GM15510 (cell line): ENCODE data around the gene KIAA0825.

Source experiments
- POLR2A ChIP-seq: IDR thresholded peaks from 3 replicates; pipeline ENCODE4 v1.6.1; 2011; ENCODE audit warnings: borderline replicate concordance; ENCODE audit not compliant: insufficient read length; ENCODE audit errors: extremely low read depth

Gene KIAA0825

DNA sequence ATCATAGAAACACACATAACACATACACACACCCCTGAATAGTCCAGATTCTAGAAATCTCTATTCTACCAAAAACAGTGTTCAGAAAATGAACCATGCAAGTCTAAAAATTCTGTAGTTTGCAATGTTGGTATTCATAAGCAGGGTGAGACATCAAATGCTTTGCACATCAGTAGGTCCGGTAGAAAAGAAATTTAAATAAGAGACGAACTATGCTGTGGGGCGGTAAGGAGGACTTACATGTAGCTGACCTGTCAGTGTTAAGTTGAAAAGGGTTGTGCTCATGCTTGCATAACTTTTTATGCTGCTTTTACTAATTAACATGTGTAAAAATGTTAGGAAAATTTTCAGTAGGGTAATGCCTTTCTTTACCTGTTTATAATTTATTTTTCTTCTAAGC lies 409.1 kb downstream of the KIAA0825 start:
- TF ChIP-seq POLR2A: no peak

DNA sequence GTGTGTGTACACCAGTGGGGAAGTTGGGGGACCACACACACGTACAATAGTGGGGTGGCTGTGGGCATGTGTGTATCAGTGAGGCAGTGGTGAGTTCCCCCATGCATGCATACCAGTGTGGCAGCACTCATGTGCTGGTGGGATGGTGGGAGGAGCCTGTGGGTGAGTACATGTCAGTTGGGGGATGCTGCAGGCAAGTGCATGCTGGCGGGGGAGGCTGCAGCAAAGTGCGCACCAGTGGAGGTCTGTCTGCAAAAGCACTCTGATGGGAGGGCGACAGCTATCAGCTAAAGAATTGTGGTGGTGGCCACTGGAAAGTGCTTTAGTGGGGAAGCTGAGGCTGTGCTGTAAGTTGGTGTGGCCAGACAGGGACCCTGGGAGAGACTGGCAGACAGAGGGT lies 418.8 kb downstream of the KIAA0825 start:
- no peak for TF ChIP-seq POLR2A

DNA sequence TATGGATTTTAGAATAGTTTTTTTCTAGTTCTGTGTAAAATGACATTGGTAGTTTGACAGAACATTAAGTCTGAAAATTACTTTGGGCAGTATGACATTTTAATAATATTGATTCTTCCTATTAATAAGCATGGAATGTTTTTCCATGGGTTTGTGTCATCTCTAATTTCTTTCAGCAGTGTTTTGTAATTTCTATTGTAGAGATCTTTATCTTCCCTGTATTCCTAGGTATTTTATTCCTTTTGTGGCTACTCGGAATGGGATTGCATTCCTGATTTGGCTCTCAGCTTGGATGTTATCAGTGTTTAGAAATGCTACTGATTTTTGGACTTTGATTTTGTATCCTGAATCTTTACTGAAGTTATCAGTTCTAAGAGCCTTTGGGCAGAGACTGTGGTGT lies 420.4 kb downstream of the KIAA0825 start:
- no peak for TF ChIP-seq POLR2A

DNA sequence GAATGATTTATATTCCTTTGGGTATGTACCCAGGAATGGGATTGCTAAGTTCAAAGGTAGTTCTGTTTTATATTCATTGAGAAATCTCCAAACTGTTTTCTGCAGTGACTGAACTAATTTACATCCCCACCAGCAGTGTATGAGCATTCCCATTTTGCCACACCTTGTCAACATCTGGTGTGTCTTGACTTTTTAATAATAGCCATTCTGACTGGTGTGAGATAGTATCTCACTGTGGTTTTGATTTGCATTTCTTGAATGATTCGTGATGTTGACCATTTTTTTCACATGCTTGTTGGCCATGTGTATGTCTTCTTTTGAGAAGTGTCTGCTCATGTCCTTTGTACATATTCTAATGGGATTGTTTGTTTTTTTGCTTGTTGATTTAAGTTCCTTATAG lies 421.5 kb downstream of the KIAA0825 start:
- no peak for TF ChIP-seq POLR2A

DNA sequence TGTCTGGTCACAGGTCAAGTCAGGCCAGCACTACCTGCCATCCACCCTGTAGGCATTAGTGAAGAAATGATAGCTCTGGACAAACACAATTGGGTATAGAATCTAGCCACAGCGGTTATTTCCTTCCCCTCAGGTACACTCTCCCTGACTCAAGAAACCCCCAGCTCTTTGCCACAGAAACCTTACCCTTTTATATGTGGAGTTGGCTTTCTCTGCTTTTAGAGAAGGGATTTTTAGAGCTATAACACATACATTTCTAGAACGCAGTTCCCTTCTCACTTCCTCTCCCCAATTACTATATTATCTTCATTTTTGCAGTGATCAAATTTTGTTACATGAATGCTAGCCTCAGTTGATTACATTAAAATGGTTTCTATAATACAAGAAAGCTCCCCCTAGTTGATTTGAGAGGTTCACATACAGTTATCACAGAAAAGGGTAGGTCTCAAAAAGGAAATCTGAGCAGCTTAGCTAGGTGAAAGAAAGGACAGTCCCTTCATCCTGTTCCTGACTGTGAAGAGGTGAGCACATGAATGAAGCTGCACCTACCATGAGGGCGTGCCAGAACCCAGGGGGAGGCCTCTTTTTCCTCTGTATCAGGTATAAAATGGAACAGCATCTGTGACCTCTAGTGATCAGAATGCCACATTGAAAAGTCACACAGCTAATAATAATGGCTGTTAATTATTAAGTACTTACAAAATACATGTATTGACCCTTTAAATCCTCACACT lies 425.6 kb downstream of the KIAA0825 start:
- no peak for TF ChIP-seq POLR2A

DNA sequence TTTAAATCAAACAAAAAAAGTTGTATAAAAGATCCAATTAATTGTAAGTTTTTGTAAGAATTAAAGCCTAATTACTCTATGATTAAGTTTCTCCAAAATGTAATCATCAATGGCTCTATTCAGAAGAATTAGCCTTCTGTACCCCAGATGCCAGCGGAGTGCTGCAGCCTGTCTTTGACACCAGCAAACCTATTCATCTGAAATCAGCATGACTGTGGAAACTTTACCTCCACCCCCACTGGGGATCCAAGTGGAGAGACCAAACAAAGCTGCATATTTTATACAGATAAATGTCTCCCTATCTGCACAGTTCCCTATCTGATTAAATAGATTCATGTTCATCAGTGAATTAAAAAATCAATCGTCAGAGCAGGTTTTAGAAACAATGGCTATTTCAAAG lies 426.8 kb downstream of the KIAA0825 start:
- TF ChIP-seq POLR2A: no peak

DNA sequence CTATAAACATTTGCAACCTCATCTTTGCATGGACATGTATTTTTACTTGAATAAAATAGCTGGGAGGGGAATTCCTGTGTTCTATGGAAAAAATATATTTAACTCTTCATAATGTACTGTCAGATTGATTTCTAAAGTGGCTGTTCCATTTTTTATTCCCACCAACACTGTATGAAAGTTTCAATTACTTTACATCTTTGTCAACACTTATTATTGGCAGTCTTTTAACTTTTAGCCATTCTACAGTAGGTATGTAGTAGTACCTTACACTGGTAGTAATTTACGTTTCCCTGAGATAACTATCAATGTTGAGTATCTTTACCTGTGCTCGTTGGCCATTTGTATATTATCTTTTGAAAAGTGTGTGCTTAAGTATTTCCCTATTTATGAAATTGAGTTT lies 429.7 kb downstream of the KIAA0825 start:
- no peak for TF ChIP-seq POLR2A

DNA sequence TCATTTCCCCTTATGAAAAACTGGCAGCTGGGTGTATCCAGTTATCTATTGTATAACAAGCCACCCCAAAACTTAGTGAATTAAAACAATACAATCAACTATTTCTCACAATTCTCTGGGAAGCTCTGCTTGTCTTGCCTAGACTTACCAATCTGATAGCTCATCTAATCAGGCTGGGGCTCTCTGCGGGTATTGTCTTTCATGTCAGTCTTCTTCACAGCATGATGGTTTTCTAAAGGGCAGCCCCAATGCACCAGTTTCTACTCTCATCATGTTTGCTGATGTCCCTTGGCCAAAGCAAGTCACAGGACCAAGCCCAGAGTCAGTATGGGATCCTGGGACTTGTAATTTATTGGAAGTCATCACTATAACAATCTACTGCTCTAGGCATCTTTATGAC lies 433.5 kb downstream of the KIAA0825 start:
- no peak for TF ChIP-seq POLR2A

DNA sequence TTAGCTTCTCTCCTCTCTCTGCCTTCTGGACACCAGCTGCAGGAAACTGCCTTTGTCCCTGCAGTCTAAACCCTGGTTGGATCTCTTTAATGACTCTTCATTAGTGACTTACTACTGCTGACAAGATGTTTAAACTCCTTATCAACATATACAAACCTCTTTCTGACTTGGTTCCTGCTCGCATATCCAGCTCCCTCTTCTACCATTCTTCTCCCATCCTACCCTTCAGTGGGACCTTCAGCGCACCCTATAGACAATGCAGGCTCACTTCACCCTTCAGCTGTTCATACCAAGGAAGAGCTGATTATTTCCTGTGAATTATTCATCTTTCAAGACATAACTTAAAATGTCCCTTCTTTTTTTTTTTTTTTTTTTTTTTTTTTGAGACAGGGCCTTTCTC lies 436.5 kb downstream of the KIAA0825 start:
- TF ChIP-seq POLR2A: no peak

DNA sequence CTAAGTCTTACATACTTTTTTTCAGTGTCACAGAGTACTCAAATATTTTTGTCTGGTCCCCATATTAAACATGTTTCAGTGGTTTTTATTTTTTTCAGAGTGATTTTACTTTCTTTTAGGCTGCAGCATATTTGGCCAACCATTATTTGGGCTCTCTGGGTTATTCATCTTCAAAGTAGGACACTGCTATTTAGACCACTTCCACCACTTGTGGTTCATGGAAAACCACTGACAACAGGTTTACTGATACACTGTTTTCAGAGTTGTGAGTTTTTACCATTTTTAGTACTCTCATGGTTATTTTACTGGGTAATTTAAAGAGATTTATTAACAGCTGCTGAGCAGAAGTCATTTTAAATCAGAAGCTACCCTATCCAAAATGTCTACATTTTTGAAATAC lies 437.6 kb downstream of the KIAA0825 start:
- TF ChIP-seq POLR2A: no peak

DNA sequence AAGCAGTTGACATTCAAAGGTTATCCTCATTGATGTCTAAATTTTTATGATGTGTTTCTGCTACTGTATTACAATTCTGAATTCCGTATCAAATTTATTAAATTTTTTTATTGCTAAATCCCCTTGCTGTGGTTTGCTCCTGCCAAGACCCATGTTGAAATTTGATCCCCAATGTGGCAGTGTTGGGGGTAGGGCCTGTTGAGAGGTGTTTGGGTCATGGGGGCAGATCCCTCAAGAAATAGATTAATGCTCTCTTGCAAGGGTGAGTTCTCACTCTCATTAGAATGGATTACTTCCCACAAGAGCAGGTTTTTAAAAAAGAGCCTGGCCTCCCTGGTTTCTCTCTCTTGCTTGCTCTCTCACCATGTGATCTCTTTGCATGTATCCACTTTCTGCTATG lies 442.5 kb downstream of the KIAA0825 start:
- no peak for TF ChIP-seq POLR2A

DNA sequence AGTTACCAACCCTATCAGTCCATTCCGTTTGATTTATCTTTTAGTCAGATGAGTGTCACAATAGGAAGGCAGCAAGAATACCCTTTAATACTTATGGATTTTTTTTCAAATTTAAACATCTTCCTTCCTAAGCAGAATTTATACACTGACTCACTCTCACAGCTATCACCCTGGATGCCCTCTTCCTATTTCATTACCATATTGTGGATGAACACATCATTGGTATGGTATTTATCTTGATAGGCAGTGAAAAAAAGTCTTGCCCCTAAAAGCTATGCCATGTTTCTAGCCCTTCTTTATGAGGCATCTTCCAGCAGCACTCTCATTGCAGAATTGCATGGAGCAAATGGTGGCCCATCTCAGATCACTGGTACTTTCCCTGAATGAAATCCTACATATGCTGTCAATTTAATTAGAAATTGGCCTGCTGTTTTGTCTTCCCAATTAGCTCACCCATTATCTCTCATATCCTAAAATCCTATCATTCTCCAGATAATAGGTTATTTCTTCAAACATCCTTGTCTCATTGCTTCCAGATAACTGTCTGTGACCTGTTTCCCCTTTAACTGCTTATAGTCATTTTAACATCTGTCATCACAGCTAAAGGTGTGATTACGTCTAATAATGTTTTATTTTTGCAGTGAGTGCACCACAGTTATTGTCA lies 443.5 kb downstream of the KIAA0825 start:
- no peak for TF ChIP-seq POLR2A

DNA sequence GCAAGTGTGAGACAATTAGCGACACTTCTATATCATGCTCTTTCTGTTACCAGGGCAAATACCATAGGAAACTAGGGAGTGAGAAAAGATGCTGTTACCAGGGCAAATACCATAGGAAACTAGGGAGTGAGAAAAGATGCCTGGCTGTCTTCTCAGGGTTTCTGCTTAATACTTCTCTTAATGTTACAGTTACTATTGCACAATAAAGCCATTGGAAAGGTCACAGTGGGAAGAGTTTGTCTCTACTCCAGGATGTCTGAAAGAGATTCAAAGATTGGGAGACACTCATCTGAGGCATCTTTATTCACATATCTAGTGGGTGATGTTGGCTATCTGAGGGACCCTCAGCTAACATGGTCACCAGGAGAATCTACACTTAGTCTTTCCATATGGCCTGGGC lies 445.3 kb downstream of the KIAA0825 start:
- no peak for TF ChIP-seq POLR2A

DNA sequence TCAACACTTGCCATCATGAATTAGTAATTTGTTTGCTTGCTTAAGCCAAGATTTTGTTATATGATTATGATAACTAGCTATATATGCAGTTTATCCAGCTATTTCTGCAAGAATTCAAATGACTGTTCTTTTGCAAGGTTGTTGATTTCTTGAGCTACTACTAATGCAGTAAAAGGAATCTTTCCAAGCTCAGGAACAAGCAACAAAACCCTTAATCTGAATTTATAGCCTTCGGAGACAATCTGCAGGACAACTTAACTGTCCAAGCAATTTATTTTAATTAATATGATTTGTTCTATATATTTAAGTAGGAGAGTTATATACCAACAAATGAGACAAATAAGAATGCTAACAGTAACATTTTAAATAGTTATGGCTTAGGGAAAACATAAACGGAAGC lies 450.3 kb downstream of the KIAA0825 start:
- TF ChIP-seq POLR2A: no peak

DNA sequence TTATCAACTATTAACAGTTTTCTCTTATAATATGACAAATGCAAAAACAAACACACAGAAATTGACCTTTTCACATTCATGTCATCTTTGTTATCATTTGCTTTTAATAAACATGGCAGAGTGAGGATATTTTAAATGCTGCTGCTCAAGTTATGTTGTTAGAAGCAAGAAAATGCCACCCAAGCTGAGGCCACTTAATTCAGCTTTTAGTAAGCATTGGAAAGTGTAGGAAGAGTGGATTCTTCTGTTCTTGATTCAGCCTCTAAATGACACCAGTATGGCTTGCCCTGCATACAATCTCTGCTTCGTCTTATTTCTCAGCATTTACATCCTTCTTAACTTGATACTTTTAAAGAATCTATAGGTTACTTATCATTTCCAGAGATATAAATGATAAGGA lies 456.6 kb downstream of the KIAA0825 start:
- TF ChIP-seq POLR2A: no peak

DNA sequence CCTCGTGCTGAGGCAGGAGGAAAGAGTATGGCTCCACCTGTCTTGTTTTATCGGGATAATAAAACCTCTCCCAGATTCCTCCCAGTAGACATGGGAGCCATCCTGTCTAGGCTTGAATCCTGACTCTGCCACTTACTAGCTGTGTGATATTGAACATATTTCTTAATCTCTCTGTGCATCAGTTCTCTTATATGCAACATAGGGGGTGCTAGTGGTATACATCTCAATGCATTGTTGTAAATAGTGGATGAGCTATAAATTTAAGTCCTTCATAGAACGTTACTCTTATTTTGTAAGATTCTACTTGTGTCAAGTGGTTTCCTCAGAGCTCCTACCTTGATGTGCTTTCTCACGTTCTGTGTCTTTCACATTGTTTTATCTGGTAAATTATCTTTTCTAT lies 459.3 kb downstream of the KIAA0825 start:
- TF ChIP-seq POLR2A: no peak
